ENCODE results near the gene ARRB2.
A peak's percentile ranks its signal among the peaks of the same experiment; 100 is the strongest.

ARRB2 gene

DNA sequence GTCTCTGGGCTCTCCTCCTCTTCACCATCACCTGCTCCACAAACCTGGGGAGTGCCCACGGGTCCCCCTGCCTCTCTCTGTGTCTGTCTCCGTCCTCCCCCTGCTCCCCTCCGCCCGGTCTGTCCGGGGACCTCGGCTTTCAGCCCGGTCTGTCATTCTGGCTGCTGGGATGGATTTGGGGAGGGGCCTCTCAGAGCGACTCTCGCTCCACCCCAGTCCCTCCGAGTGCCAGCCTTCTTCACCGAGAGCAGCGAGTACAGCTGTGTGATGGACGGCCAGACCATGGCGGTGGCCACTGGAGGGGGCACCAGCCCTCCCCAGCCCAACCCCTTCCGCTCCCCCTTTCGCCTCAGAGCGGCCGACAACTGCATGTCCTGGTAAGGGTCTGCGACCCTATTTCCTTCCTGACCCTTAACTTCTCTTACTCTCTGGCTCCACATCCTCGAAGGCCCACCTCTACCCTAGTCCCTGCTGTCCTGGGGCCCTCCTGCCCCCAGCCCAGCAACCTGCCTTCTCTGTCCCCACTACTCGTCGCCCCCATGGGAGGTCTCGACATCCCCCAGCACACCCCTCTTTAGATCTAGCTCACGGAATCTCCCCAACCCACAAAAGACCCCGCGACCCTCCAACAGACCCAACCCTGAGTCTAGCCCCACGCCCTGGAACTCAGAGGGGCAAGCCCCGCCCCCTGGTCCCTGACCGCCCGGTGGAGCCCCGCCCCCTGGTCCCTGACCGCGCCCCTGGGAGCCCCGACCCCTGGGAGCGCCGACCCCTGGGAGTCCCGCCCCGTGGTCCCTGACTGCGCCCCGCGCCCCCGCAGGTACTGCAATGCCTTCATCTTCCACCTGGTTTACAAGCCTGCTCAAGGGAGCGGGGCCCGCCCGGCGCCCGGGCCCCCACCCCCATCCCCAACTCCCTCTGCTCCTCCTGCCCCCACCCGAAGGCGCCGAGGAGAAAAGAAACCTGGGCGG lies 34.9 kb downstream of the ARRB2 start:
- Histone ChIP-seq H3K27me3 (ENCODE audit: control insufficient read depth, insufficient read depth, low read length) (peaks cover 29% of the 10 kb centered on the region), H3K4me1 (ENCODE audit: control insufficient read depth, insufficient read depth, low read length) (peaks cover 6% of the 10 kb centered on the region), H3K9ac (ENCODE audit: low read depth, low read length) (no peak overlapping the region), H3K36me3 (ENCODE audit: control insufficient read depth, insufficient read depth, low read length) (no peaks in the 10 kb centered on the region), H3K9me3 (ENCODE audit: control insufficient read depth, insufficient read depth, low read length) (no peaks in the 10 kb centered on the region), H3K4me3 (ENCODE audit: low read depth, low read length) (peak overlapping the region; percentile 79)

DNA sequence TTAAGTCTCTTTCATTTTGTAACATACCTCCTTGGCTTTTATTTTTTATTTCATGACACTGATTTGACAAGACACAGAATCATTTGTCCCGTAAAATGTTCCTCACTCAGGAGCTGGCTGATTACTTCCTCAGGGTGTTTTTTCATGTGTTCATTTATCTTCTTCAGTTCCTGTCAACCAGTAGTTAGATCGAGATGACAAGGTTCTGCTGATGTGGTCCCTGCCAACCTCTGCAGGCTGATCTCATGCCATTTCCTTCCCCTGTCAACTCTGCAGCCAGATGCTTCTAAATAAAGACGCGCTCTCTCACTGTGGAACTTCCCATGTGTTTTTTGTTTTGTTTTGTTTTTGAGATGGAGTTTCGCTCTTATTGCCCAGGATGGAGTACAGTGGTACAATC lies 37.4 kb downstream of the ARRB2 start:
- Histone ChIP-seq H3K9me3 (ENCODE audit: control insufficient read depth, insufficient read depth, low read length) (no peaks in the 10 kb centered on the region), H3K27me3 (ENCODE audit: control insufficient read depth, insufficient read depth, low read length) (peaks cover 9% of the 10 kb centered on the region), H3K4me1 (ENCODE audit: control insufficient read depth, insufficient read depth, low read length) (peaks cover 6% of the 10 kb centered on the region), H3K4me3 (ENCODE audit: low read depth, low read length) (no peak overlapping the region), H3K36me3 (ENCODE audit: control insufficient read depth, insufficient read depth, low read length) (no peaks in the 10 kb centered on the region), H3K9ac (ENCODE audit: low read depth, low read length) (no peak overlapping the region)

DNA sequence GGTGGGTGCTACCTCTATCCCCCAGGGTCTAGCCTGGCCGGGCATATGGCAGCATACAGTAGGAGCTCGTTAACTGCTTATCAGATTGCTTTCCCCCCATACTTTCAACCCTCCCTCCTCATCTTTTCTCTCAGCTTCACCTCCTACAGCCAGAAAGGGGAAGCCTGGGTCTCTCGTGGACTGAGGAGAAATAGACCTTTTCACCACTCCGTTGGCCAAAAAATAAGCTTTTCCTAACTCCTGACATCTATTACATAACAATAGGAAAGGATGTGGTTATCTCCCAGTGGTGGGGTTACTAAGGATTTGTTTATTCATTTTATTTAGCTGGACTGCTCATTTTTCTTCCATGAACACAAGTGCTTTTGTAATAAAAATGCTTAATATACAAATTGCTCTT lies 38.3 kb downstream of the ARRB2 start:
- Histone ChIP-seq H3K9ac (ENCODE audit: low read depth, low read length) (no peak overlapping the region), H3K27me3 (ENCODE audit: control insufficient read depth, insufficient read depth, low read length) (peaks cover 6% of the 10 kb centered on the region), H3K4me3 (ENCODE audit: low read depth, low read length) (no peak overlapping the region), H3K4me1 (ENCODE audit: control insufficient read depth, insufficient read depth, low read length) (peaks cover 6% of the 10 kb centered on the region), H3K9me3 (ENCODE audit: control insufficient read depth, insufficient read depth, low read length) (no peaks in the 10 kb centered on the region), H3K36me3 (ENCODE audit: control insufficient read depth, insufficient read depth, low read length) (no peaks in the 10 kb centered on the region)

DNA sequence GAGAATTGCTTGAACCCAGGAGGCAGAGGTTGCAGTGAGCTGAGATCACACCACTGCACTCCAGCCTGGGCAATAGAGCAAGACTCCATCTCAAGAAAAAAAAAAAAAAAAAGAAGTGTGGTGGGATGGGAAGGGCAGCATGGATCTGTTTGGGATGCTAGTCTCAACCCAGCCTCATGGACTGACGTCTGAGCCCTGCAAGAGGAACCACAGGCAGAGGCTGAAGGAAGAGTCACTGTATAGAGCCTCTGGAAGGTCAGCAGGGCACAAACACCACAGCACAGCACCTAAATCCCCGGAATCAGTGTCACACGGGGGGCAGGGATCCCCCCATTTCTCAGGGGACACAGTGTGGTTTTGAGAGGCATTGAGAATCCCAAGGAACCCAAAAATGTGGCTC lies 40.2 kb downstream of the ARRB2 start:
- no peak overlapping the region for H3K4me3 ChIP-seq (ENCODE audit: low read depth, low read length)

GRCh38 chr17:4751932-4752331 lies 41.5 kb downstream of the ARRB2 start:
- Histone ChIP-seq H3K9me3 (ENCODE audit: control insufficient read depth, insufficient read depth, low read length) (no peaks in the 10 kb centered on the region), H3K4me3 (ENCODE audit: low read depth, low read length) (no peak overlapping the region), H3K36me3 (ENCODE audit: control insufficient read depth, insufficient read depth, low read length) (no peaks in the 10 kb centered on the region), H3K9ac (ENCODE audit: low read depth, low read length) (no peak overlapping the region), H3K27me3 (ENCODE audit: control insufficient read depth, insufficient read depth, low read length) (no peaks in the 10 kb centered on the region), H3K4me1 (ENCODE audit: control insufficient read depth, insufficient read depth, low read length) (peaks cover 3% of the 10 kb centered on the region)

More for the DNA sequence above, 40.2 kb downstream of the ARRB2 start:
- no peaks in the 10 kb centered on the region for H3K27me3 ChIP-seq (ENCODE audit: control insufficient read depth, insufficient read depth, low read length)
- peaks cover 6% of the 10 kb centered on the region for H3K4me1 ChIP-seq (ENCODE audit: control insufficient read depth, insufficient read depth, low read length)
- no peaks in the 10 kb centered on the region for H3K9me3 ChIP-seq (ENCODE audit: control insufficient read depth, insufficient read depth, low read length)
- H3K36me3 ChIP-seq (ENCODE audit: control insufficient read depth, insufficient read depth, low read length) = no peaks in the 10 kb centered on the region
- H3K9ac ChIP-seq (ENCODE audit: low read depth, low read length) = no peak overlapping the region

DNA sequence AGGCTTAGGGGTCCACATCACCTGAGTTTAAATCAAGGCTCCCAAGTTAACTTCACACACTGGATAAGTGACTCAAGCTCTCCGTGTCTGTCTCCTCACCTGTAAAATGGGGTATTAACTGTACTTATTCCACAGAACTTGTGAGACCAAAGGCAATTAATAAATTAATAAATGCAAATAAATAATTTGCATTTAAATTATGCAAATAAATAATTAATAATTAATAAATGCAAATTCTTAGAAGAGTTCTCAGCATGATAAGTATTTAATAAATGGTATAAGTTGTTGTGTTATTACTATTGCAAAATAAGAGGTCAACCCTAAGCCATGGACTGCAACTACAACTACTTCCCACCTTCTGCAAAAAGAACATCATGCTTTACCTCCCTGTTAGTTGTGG lies 43.0 kb downstream of the ARRB2 start:
- peaks cover 3% of the 10 kb centered on the region for H3K4me1 ChIP-seq (ENCODE audit: control insufficient read depth, insufficient read depth, low read length)
- no peak overlapping the region for H3K9ac ChIP-seq (ENCODE audit: low read depth, low read length)
- no peak overlapping the region for H3K4me3 ChIP-seq (ENCODE audit: low read depth, low read length)

GRCh38 chr17:4759776-4760236 lies 49.4 kb downstream of the ARRB2 start:
- Histone ChIP-seq H3K4me3 (ENCODE audit: low read depth, low read length) (no peak overlapping the region), H3K9me3 (ENCODE audit: control insufficient read depth, insufficient read depth, low read length) (no peaks in the 10 kb centered on the region), H3K27me3 (ENCODE audit: control insufficient read depth, insufficient read depth, low read length) (no peaks in the 10 kb centered on the region), H3K36me3 (ENCODE audit: control insufficient read depth, insufficient read depth, low read length) (no peaks in the 10 kb centered on the region), H3K9ac (ENCODE audit: low read depth, low read length) (no peak overlapping the region), H3K4me1 (ENCODE audit: control insufficient read depth, insufficient read depth, low read length) (no peaks in the 10 kb centered on the region)

More for the DNA sequence above, 43.0 kb downstream of the ARRB2 start:
- no peaks in the 10 kb centered on the region for H3K36me3 ChIP-seq (ENCODE audit: control insufficient read depth, insufficient read depth, low read length)
- no peaks in the 10 kb centered on the region for H3K27me3 ChIP-seq (ENCODE audit: control insufficient read depth, insufficient read depth, low read length)
- no peaks in the 10 kb centered on the region for H3K9me3 ChIP-seq (ENCODE audit: control insufficient read depth, insufficient read depth, low read length)

- Histone ChIP-seq H3K9me3 (ENCODE audit: control insufficient read depth, insufficient read depth, low read length) (no peaks in the 10 kb centered on the region), H3K9ac (ENCODE audit: low read depth, low read length) (no peak overlapping the region), H3K4me3 (ENCODE audit: low read depth, low read length) (no peak overlapping the region)
Observed at GRCh38 chr17:4764595-4764994, 54.2 kb downstream of the ARRB2 start.

GRCh38 chr17:4766201-4766600 lies 55.8 kb downstream of the ARRB2 start:
- no peaks in the 10 kb centered on the region for H3K9me3 ChIP-seq (ENCODE audit: control insufficient read depth, insufficient read depth, low read length)
- no peak overlapping the region for H3K4me3 ChIP-seq (ENCODE audit: low read depth, low read length)
- H3K4me1 ChIP-seq (ENCODE audit: control insufficient read depth, insufficient read depth, low read length) = no peaks in the 10 kb centered on the region
- H3K9ac ChIP-seq (ENCODE audit: low read depth, low read length) = no peak overlapping the region
- H3K36me3 ChIP-seq (ENCODE audit: control insufficient read depth, insufficient read depth, low read length) = no peaks in the 10 kb centered on the region
- H3K27me3 ChIP-seq (ENCODE audit: control insufficient read depth, insufficient read depth, low read length) = no peaks in the 10 kb centered on the region

More at GRCh38 chr17:4764595-4764994, 54.2 kb downstream of the ARRB2 start:
- Histone ChIP-seq H3K27me3 (ENCODE audit: control insufficient read depth, insufficient read depth, low read length) (no peaks in the 10 kb centered on the region), H3K4me1 (ENCODE audit: control insufficient read depth, insufficient read depth, low read length) (no peaks in the 10 kb centered on the region), H3K36me3 (ENCODE audit: control insufficient read depth, insufficient read depth, low read length) (no peaks in the 10 kb centered on the region)

DNA sequence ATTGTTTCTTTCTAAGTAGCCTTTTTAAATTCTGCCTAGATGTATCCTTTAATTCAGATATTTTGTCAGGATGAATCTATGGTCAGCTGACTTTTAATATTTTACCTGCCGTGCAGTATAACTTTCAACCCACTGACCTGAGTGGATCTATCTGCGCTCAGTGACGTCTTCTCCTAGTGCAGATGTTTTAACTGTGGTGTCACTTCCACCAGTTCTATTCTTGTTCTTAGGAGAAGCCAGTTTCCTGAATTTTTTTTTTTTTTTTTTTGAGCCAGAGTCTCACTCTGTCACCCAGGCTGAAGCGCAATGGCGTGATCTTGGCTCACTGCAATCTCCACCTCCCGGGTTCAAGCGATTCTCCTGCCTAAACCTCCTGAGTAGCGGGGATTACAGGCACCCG lies 56.3 kb downstream of the ARRB2 start:
- Histone ChIP-seq H3K4me3 (ENCODE audit: low read depth, low read length) (no peak overlapping the region), H3K27me3 (ENCODE audit: control insufficient read depth, insufficient read depth, low read length) (no peaks in the 10 kb centered on the region), H3K9ac (ENCODE audit: low read depth, low read length) (no peak overlapping the region), H3K4me1 (ENCODE audit: control insufficient read depth, insufficient read depth, low read length) (no peaks in the 10 kb centered on the region), H3K9me3 (ENCODE audit: control insufficient read depth, insufficient read depth, low read length) (no peaks in the 10 kb centered on the region), H3K36me3 (ENCODE audit: control insufficient read depth, insufficient read depth, low read length) (no peaks in the 10 kb centered on the region)

DNA sequence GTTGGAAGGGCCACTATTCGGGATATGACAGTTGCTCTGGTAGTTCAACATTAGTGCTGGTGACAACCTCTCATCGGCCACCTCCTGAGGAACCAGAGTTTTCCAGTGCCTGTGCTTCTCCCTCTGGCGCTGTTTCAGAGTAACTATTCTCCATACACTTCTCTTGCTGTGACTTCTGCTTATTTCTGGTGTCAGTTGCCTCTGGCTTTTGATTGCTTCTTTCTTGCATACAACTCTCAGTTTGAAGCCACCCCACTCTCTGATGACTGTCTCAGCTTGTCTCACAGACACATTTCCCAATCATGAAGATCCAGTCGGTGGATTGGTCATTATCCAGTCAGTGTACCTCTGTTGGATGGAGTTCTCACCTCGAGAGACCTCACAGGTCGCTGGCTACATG lies 57.9 kb downstream of the ARRB2 start:
- no peak overlapping the region for H3K4me3 ChIP-seq (ENCODE audit: low read depth, low read length)

DNA sequence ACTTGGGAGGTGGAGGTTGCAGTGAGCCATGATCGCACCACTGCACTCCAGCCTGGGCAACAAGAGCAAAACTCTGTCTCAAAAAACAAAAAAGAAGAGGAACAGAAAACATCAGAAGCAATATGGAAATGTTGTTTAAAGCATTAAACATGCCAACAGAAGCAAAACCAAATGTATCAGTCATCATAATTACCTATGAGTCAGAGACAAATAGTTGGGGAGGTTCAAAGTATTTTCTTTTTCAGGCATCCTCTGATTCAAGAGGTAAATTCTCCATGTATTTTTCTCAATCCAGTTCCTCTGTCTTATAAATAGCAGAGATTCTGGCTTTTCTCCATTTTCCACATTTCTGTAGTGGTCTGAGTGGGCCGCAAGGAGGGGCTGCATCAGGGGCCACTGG lies 59.2 kb downstream of the ARRB2 start:
- Histone ChIP-seq H3K36me3 (ENCODE audit: control insufficient read depth, insufficient read depth, low read length) (no peaks in the 10 kb centered on the region), H3K9ac (ENCODE audit: low read depth, low read length) (no peak overlapping the region), H3K9me3 (ENCODE audit: control insufficient read depth, insufficient read depth, low read length) (no peaks in the 10 kb centered on the region), H3K27me3 (ENCODE audit: control insufficient read depth, insufficient read depth, low read length) (no peaks in the 10 kb centered on the region), H3K4me3 (ENCODE audit: low read depth, low read length) (no peak overlapping the region), H3K4me1 (ENCODE audit: control insufficient read depth, insufficient read depth, low read length) (no peaks in the 10 kb centered on the region)

More for the DNA sequence above, 57.9 kb downstream of the ARRB2 start:
- Histone ChIP-seq H3K9ac (ENCODE audit: low read depth, low read length) (no peak overlapping the region), H3K4me1 (ENCODE audit: control insufficient read depth, insufficient read depth, low read length) (no peaks in the 10 kb centered on the region), H3K36me3 (ENCODE audit: control insufficient read depth, insufficient read depth, low read length) (no peaks in the 10 kb centered on the region), H3K9me3 (ENCODE audit: control insufficient read depth, insufficient read depth, low read length) (no peaks in the 10 kb centered on the region), H3K27me3 (ENCODE audit: control insufficient read depth, insufficient read depth, low read length) (no peaks in the 10 kb centered on the region)
